ENCODE measurements around the gene ARTN.

ARTN gene

DNA sequence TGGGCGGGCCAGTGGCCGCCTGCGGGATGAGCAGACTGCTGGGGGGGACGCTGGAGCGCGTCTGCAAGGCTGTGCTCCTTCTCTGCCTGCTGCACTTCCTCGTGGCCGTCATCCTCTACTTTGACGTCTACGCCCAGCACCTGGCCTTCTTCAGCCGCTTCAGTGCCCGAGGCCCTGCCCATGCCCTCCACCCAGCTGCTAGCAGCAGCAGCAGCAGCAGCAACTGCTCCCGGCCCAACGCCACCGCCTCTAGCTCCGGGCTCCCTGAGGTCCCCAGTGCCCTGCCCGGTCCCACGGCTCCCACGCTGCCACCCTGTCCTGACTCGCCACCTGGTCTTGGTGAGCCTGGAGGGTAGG is 47.5 kb downstream of the ARTN start:
- no peak overlapping the region for H3K4me2 ChIP-seq (ENCODE audit: low read length)
- H3K36me3 ChIP-seq (ENCODE audit: insufficient read depth, low read length): peaks cover 26% of the 10 kb centered on the region

DNA sequence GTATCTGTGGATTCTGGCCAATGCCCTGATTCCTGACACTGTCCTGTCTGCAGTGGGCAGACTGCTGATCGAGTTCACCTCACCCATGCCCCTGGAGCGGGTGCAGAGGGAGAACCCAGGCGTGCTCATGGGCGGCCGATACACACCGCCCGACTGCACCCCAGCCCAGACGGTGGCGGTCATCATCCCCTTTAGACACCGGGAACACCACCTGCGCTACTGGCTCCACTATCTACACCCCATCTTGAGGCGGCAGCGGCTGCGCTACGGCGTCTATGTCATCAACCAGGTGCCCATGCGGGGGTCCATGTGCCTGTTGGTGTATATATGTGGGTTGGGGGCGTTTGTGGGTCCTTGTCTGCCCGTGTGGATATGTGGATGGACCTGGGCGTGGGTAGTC is 48.0 kb downstream of the ARTN start:
- Histone ChIP-seq H3K27ac (ENCODE audit: low read depth, low read length, poor library complexity, severe bottlenecking) (no peak overlapping the region), H3K4me2 (ENCODE audit: low read length) (no peak overlapping the region), H3K4me1 (ENCODE audit: insufficient read depth, low read length, severe bottlenecking) (peaks cover 21% of the 10 kb centered on the region), H2AFZ (ENCODE audit: low read length) (no peak overlapping the region), H3K79me2 (ENCODE audit: insufficient read depth, low read length) (no peaks in the 10 kb centered on the region), H4K20me1 (ENCODE audit: insufficient read depth, low read length) (no peaks in the 10 kb centered on the region), H3K9ac (ENCODE audit: low read length) (no peak overlapping the region), H3F3A (ENCODE audit: insufficient read depth, low read length) (peaks cover 4% of the 10 kb centered on the region; the same call in 1 of the 2 replicates), H3K9me3 (ENCODE audit: low read length) (no peaks in the 10 kb centered on the region), H3K27me3 (ENCODE audit: insufficient read depth, low read length) (0 out of 2 replicates have a peak, but pooled peaks cover 8% of the 10 kb centered on the region), H3K36me3 (ENCODE audit: insufficient read depth, low read length) (peaks cover 21% of the 10 kb centered on the region), H3K4me3 (ENCODE audit: low read depth, low read length, poor library complexity, severe bottlenecking) (no peak overlapping the region), H3K9me2 (ENCODE audit: low read depth, low read length) (no peaks in the 10 kb centered on the region)
- TF ChIP-seq, protein P1, sequence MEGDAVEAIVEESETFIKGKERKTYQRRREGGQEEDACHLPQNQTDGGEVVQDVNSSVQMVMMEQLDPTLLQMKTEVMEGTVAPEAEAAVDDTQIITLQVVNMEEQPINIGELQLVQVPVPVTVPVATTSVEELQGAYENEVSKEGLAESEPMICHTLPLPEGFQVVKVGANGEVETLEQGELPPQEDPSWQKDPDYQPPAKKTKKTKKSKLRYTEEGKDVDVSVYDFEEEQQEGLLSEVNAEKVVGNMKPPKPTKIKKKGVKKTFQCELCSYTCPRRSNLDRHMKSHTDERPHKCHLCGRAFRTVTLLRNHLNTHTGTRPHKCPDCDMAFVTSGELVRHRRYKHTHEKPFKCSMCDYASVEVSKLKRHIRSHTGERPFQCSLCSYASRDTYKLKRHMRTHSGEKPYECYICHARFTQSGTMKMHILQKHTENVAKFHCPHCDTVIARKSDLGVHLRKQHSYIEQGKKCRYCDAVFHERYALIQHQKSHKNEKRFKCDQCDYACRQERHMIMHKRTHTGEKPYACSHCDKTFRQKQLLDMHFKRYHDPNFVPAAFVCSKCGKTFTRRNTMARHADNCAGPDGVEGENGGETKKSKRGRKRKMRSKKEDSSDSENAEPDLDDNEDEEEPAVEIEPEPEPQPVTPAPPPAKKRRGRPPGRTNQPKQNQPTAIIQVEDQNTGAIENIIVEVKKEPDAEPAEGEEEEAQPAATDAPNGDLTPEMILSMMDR (IDR thresholded peaks at IDR 0.05; ENCODE audit: low read length): no peak
- TF ChIP-seq EZH2 (IDR thresholded peaks at IDR 0.05; ENCODE audit: borderline replicate concordance, low read length): no peak

More for the DNA sequence above, 47.5 kb downstream of the ARTN start:
- no peak overlapping the region for H3K4me3 ChIP-seq (ENCODE audit: low read depth, low read length, poor library complexity, severe bottlenecking)
- H3F3A ChIP-seq (ENCODE audit: insufficient read depth, low read length): peaks cover 4% of the 10 kb centered on the region; the same call in 1 of the 2 replicates
- H3K79me2 ChIP-seq (ENCODE audit: insufficient read depth, low read length): no peaks in the 10 kb centered on the region
- H3K27ac ChIP-seq (ENCODE audit: low read depth, low read length, poor library complexity, severe bottlenecking): no peak overlapping the region
- peaks cover 26% of the 10 kb centered on the region for H3K4me1 ChIP-seq (ENCODE audit: insufficient read depth, low read length, severe bottlenecking)
- no peak overlapping the region for H3K9ac ChIP-seq (ENCODE audit: low read length)
- 0 out of 2 replicates have a peak, but pooled peaks cover 8% of the 10 kb centered on the region for H3K27me3 ChIP-seq (ENCODE audit: insufficient read depth, low read length)
- no peaks in the 10 kb centered on the region for H3K9me3 ChIP-seq (ENCODE audit: low read length)
- H2AFZ ChIP-seq (ENCODE audit: low read length): no peak overlapping the region
- TF ChIP-seq, protein P1 (IDR thresholded peaks at IDR 0.05; ENCODE audit: low read length): no peak
- no peak for TF ChIP-seq EZH2 (IDR thresholded peaks at IDR 0.05; ENCODE audit: borderline replicate concordance, low read length)
- no peaks in the 10 kb centered on the region for H3K9me2 ChIP-seq (ENCODE audit: low read depth, low read length)
- H4K20me1 ChIP-seq (ENCODE audit: insufficient read depth, low read length): no peaks in the 10 kb centered on the region

DNA sequence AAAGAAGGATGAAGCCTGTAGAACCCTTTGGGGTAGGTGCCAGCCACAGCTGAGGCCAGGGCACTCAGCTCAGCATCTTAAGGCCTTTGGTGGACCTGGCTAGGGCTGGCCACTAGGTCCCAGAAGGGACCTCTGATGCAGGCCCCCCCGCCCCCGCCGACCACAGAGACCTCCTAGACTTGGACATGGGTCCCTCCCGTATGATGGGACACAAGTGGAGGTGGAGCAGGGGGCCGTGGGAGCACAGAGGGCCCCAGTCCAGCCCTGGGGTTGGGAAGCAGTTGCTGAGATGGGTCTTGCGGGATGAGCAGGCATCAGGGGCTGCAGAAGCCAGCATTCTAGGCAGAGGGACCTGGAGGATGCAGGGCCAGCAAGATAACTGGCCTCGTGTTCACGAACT is 48.6 kb downstream of the ARTN start:
- TF ChIP-seq, protein P1 (IDR thresholded peaks at IDR 0.05; ENCODE audit: low read length): no peak
- Histone ChIP-seq H3K36me3 (ENCODE audit: insufficient read depth, low read length) (peaks cover 15% of the 10 kb centered on the region), H3K4me3 (ENCODE audit: low read depth, low read length, poor library complexity, severe bottlenecking) (no peak overlapping the region), H4K20me1 (ENCODE audit: insufficient read depth, low read length) (no peaks in the 10 kb centered on the region), H3K27me3 (ENCODE audit: insufficient read depth, low read length) (0 out of 2 replicates have a peak, but pooled peaks cover 8% of the 10 kb centered on the region), H2AFZ (ENCODE audit: low read length) (no peak overlapping the region), H3K4me1 (ENCODE audit: insufficient read depth, low read length, severe bottlenecking) (peaks cover 15% of the 10 kb centered on the region), H3K79me2 (ENCODE audit: insufficient read depth, low read length) (no peaks in the 10 kb centered on the region), H3K9ac (ENCODE audit: low read length) (no peak overlapping the region), H3K4me2 (ENCODE audit: low read length) (no peak overlapping the region), H3K9me2 (ENCODE audit: low read depth, low read length) (no peaks in the 10 kb centered on the region), H3K27ac (ENCODE audit: low read depth, low read length, poor library complexity, severe bottlenecking) (no peak overlapping the region), H3F3A (ENCODE audit: insufficient read depth, low read length) (peaks cover 4% of the 10 kb centered on the region; the same call in 1 of the 2 replicates), H3K9me3 (ENCODE audit: low read length) (no peaks in the 10 kb centered on the region)
